IMR-90 (cell line): Measurements from ENCODE around the gene SVIL. TPM values are rescaled to one million over a fixed set of nuclear protein-coding genes. Genes with fewer than 3 reads are reported as not detected.

ENCODE experiments used
- ATAC-seq: fragments of 200-7000 bp; cut with Tn5 transposase; 2 replicates; pipeline ENCODE4 v1.9.1; 2020; ENCODE audit warnings: low read depth, mild to moderate bottlenecking, moderate library complexity
- BruUV-seq: library from RNA; stranded (reverse); fragments of 400-500 nt; replicated peaks from 2 replicates; lab custom pipeline; 2021; lab: Mats Ljungman, UMichigan
- CTCF ChIA-PET: fragments of 300-600 bp; formaldehyde crosslinking; extraction: SDS; loops from one replicate; lab custom pipeline; 2021; ENCODE audit warnings: antibody characterized with exemption; lab: Yijun Ruan, JAX
- POLR2A ChIA-PET: fragments of 300-600 bp; sonication (Branson Sonifier 250); formaldehyde crosslinking; loops from one replicate; lab custom pipeline; 2022; ENCODE audit warnings: antibody characterized with exemption; ENCODE audit not compliant: unreplicated experiment; lab: Charles Lee
- DNase-seq: peaks from one replicate; pipeline ENCODE4 v3.0.0; 2013
- H2AFZ ChIP-seq: replicated peaks from 2 replicates; pipeline ENCODE3; 2013; ENCODE audit warnings: low read length, mild to moderate bottlenecking; ENCODE audit not compliant: poor library complexity
- H2AK5ac ChIP-seq: 2 replicates; pipeline ENCODE4 v1.6.1; 2013; ENCODE audit warnings: low read depth, low read length, inconsistent platforms
- H2AK9ac ChIP-seq: replicated peaks from 2 replicates; pipeline ENCODE3; 2013; ENCODE audit warnings: mild to moderate bottlenecking, low read depth, low read length, moderate library complexity; ENCODE audit not compliant: poor library complexity
- H2BK120ac ChIP-seq: 2 replicates; pipeline ENCODE4 v1.6.1; 2013; ENCODE audit warnings: low read depth, low read length, inconsistent platforms
- H2BK15ac ChIP-seq: 3 replicates; pipeline ENCODE4 v1.6.1; 2013; ENCODE audit warnings: low read depth, low read length, inconsistent platforms
- H2BK20ac ChIP-seq: 2 replicates; pipeline ENCODE4 v1.6.1; 2013; ENCODE audit warnings: low read depth, mild to moderate bottlenecking, inconsistent platforms, low read length, moderate library complexity
- H2BK5ac ChIP-seq: 2 replicates; pipeline ENCODE4 v1.6.1; 2013; ENCODE audit warnings: mild to moderate bottlenecking, low read depth, low read length, inconsistent platforms; ENCODE audit not compliant: poor library complexity, severe bottlenecking
- H3K14ac ChIP-seq: replicated peaks from 2 replicates; pipeline ENCODE4 v1.6.1; 2013; ENCODE audit warnings: low read depth, low read length, inconsistent platforms
- H3K18ac ChIP-seq: 2 replicates; pipeline ENCODE4 v1.6.1; 2013; ENCODE audit warnings: low read depth, low read length, control low read depth
- H3K23ac ChIP-seq: 2 replicates; pipeline ENCODE4 v1.6.1; 2013; ENCODE audit warnings: low read depth, low read length, inconsistent platforms
- H3K27ac ChIP-seq: 2 replicates; pipeline ENCODE4 v1.5.1; 2013; ENCODE audit warnings: mild to moderate bottlenecking, control low read depth, low read length; ENCODE audit not compliant: insufficient read depth
- H3K27me3 ChIP-seq: 2 replicates; pipeline ENCODE4 v1.6.1; 2013; ENCODE audit warnings: low read length; ENCODE audit not compliant: control insufficient read depth, insufficient read depth
- H3K36me3 ChIP-seq: 2 replicates; pipeline ENCODE4 v1.6.1; 2013; ENCODE audit warnings: low read length, mixed read lengths; ENCODE audit not compliant: control insufficient read depth, insufficient read depth
- H3K4ac ChIP-seq: 2 replicates; pipeline ENCODE4 v1.6.1; 2013; ENCODE audit warnings: low read depth, low read length, inconsistent platforms
- H3K4me1 ChIP-seq: 2 replicates; pipeline ENCODE4 v1.6.1; 2013; ENCODE audit warnings: low read length, mixed read lengths; ENCODE audit not compliant: control insufficient read depth, insufficient read depth
- H3K4me2 ChIP-seq: 2 replicates; pipeline ENCODE4 v1.6.1; 2013; ENCODE audit warnings: low read depth, mild to moderate bottlenecking, control low read depth, low read length, moderate library complexity
- H3K4me3 ChIP-seq: 2 replicates; pipeline ENCODE4 v1.5.1; 2013; ENCODE audit warnings: low read depth, mild to moderate bottlenecking, control low read depth, low read length, moderate library complexity; ENCODE audit not compliant: insufficient read depth
- H3K56ac ChIP-seq: 2 replicates; pipeline ENCODE4 v1.6.1; 2013; ENCODE audit warnings: low read length, inconsistent platforms; ENCODE audit not compliant: insufficient read depth; ENCODE audit errors: extremely low read depth
- H3K79me1 ChIP-seq, 2 experiments: 2 replicates each; pipeline ENCODE4 v1.6.1; 2013; ENCODE audit warnings: low read length in 2 of 2, inconsistent platforms in 1 of 2, low read depth in 1 of 2
- H3K9ac ChIP-seq: 2 replicates; pipeline ENCODE4 v1.6.1; 2013; ENCODE audit warnings: low read depth, low read length, control low read depth
- H3K9me1 ChIP-seq: 2 replicates; pipeline ENCODE4 v1.6.1; 2013; ENCODE audit warnings: low read length, inconsistent platforms; ENCODE audit not compliant: insufficient read depth
- H3K9me3 ChIP-seq: 2 replicates; pipeline ENCODE4 v1.6.1; 2013; ENCODE audit warnings: low read length; ENCODE audit not compliant: control insufficient read depth, insufficient read depth
- H4K20me1 ChIP-seq: 2 replicates; pipeline ENCODE4 v1.6.1; 2013; ENCODE audit warnings: low read length, inconsistent platforms; ENCODE audit not compliant: insufficient read depth
- H4K5ac ChIP-seq: 2 replicates; pipeline ENCODE4 v1.6.1; 2013; ENCODE audit warnings: mild to moderate bottlenecking, low read depth, low read length, control low read depth
- H4K8ac ChIP-seq, 2 experiments: 2 replicates each; pipeline ENCODE4 v1.6.1; 2013; ENCODE audit warnings: low read depth in 2 of 2, low read length in 2 of 2, control low read depth in 1 of 2, inconsistent platforms in 1 of 2
- H4K91ac ChIP-seq: 2 replicates; pipeline ENCODE4 v1.6.1; 2013; ENCODE audit warnings: low read depth, low read length, inconsistent platforms; ENCODE audit not compliant: insufficient read depth
- BHLHE40 ChIP-seq: fragments of 150-350 bp; IDR thresholded peaks from 2 replicates; pipeline ENCODE4 v1.6.1; 2016; ENCODE audit warnings: mild to moderate bottlenecking, low read depth, low read length
- CHD1 ChIP-seq: IDR thresholded peaks from 2 replicates; pipeline ENCODE4 v1.6.1; 2012; ENCODE audit warnings: low read depth, low read length, improper control_type of control experiment
- FOS ChIP-seq: fragments of 150-350 bp; IDR thresholded peaks from 2 replicates; pipeline ENCODE4 v1.6.1; 2016; ENCODE audit warnings: low read depth, low read length
- MAFK ChIP-seq: IDR thresholded peaks from 2 replicates; pipeline ENCODE4 v1.6.1; 2012; ENCODE audit warnings: low read depth, low read length, improper control_type of control experiment
- MAZ ChIP-seq: IDR thresholded peaks from 2 replicates; pipeline ENCODE4 v1.6.1; 2012; ENCODE audit warnings: low read depth, mild to moderate bottlenecking, low read length, improper control_type of control experiment, moderate library complexity, borderline replicate concordance
- MXI1 ChIP-seq: IDR thresholded peaks from 2 replicates; pipeline ENCODE4 v1.6.1; 2012; ENCODE audit warnings: low read depth, mild to moderate bottlenecking, low read length, moderate library complexity, borderline replicate concordance
- NFE2L2 ChIP-seq: fragments of 150-350 bp; IDR thresholded peaks from 2 replicates; pipeline ENCODE4 v1.6.1; 2016; ENCODE audit warnings: low read depth, mild to moderate bottlenecking, low read length
- POLR2A ChIP-seq: IDR thresholded peaks from 2 replicates; pipeline ENCODE4 v1.6.1; 2012; ENCODE audit warnings: mild to moderate bottlenecking, low read depth, low read length
- RAD21 ChIP-seq: IDR thresholded peaks from 2 replicates; pipeline ENCODE4 v1.6.1; 2012; ENCODE audit warnings: low read length, improper control_type of control experiment
- RCOR1 ChIP-seq: IDR thresholded peaks from 2 replicates; pipeline ENCODE4 v1.6.1; 2012; ENCODE audit warnings: mild to moderate bottlenecking, low read length, improper control_type of control experiment; ENCODE audit not compliant: insufficient replicate concordance
- RFX5 ChIP-seq: IDR thresholded peaks from 2 replicates; pipeline ENCODE4 v1.8.0; 2012; ENCODE audit warnings: low read depth, mild to moderate bottlenecking, low read length, moderate library complexity
- SMC3 ChIP-seq: fragments of 150-350 bp; IDR thresholded peaks from 2 replicates; pipeline ENCODE4 v1.6.1; 2016; ENCODE audit warnings: low read depth, mild to moderate bottlenecking, antibody characterized with exemption, low read length, moderate library complexity
- WGBS, 2 experiments: methylation state at CpG; one replicate each; pipeline versions ENCODE4 v1.1.5 to v1.1.7; 2013; ENCODE audit warnings: missing lambda C conversion rate in 2 of 2; ENCODE audit not compliant: insufficient read length in 1 of 2; ENCODE audit errors: extremely low coverage in 2 of 2; 5-methylcytosine and 5-hydroxymethylcytosine counted together
- dilution Hi-C: fragments of 300-500 bp; cut with HindIII; formaldehyde crosslinking; loops from one replicate; pipeline ENCODE4 v1.14.3; 2018; ENCODE audit warnings: low sequenced_read_pairs; ENCODE audit not compliant: unreplicated experiment
- in situ Hi-C: fragments of 300-500 bp; cut with MboI; formaldehyde crosslinking; loops from 3 replicates; pipeline ENCODE4 v1.14.3; 2019; ENCODE audit warnings: low sequenced_read_pairs, inconsistent platforms, mixed read lengths
- intact Hi-C: fragments of 100-400 bp; cut with micrococcal nuclease; formaldehyde crosslinking; loops from 2 replicates; pipeline ENCODE4 v1.10.0; 2022
- polyA plus RNA-seq, 3 experiments: library from polyadenylated mRNA; depleted of rRNA; stranded (reverse); fragments of >200 nt; gene quantifications; 2 replicates each; pipeline ENCODE4 v1.2.3, GENCODE V29; 2012; ENCODE audit warnings: low replicate concordance in 1 of 3
- total RNA-seq: library from RNA; depleted of rRNA; stranded (reverse); fragments of >200 nt; gene quantifications from 2 replicates; pipeline ENCODE4 v1.2.3, GENCODE V29; 2012
- TF ChIP-seq, protein P1 (sequence below): conservative IDR thresholded peaks from 2 replicates; pipeline ENCODE4 v1.5.1; 2012; ENCODE audit warnings: mild to moderate bottlenecking, low read depth, low read length, improper control_type of control experiment
- TF ChIP-seq, protein P2 (sequence below): fragments of 150-350 bp; IDR thresholded peaks from 2 replicates; pipeline ENCODE4 v1.6.1; 2017; ENCODE audit warnings: mild to moderate bottlenecking, antibody characterized with exemption, low read length, low read depth
- TF ChIP-seq, protein P3 (sequence below): fragments of 150-350 bp; IDR thresholded peaks from 2 replicates; pipeline ENCODE4 v1.6.1; 2016; ENCODE audit warnings: low read depth, mild to moderate bottlenecking, low read length, moderate library complexity, borderline replicate concordance

The SVIL gene
- total and polyA plus RNA-seq, 2 of the 4 experiments (the other 2 are of a cell fraction) = 11.5 to 11.6 TPM

DNA sequence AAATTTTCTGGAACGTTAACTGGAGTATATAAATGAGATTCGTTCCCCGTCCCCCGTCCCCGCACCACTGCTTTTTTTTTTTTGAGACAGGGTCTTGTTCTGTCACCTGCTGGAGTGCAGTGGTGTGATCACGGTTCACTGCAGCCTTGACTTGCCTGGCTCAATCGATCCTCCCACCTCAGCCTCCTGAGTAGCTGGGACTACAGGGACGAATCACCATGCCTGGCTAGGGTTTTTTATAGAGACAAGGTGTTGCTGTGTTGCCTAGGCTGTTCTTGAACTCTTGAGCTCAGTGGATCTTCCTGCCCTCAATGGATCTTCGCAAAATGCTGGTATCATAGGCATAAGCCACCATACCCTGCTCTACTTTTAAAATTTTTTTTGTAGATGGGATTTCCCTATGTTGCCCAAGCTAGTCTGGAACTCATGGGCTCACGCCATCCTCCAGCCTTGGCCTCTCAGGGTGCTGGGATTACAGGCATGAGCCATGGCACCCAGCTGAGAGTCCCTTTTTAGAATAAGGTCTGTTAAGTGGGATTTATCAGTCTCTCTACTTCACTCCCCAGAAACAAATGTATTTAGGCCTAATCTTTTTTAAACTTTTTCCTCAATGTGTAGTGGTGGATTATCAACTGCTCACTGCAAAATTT, 223.0 kb downstream of the SVIL start:
- dilution Hi-C loops = no loop called here
- WGBS, 2 experiments = no CpG with 5 or more reads among the region's 10 CpGs
- TF ChIP-seq POLR2A (no peak), SMC3 (no peak), MAFK (no peak), MXI1 (no peak), RAD21 (no peak), RCOR1 (no peak), BHLHE40 (no peak), NFE2L2 (no peak), RFX5 (no peak), MAZ (no peak), FOS (no peak), CHD1 (no peak)
- TF ChIP-seq, protein P1, sequence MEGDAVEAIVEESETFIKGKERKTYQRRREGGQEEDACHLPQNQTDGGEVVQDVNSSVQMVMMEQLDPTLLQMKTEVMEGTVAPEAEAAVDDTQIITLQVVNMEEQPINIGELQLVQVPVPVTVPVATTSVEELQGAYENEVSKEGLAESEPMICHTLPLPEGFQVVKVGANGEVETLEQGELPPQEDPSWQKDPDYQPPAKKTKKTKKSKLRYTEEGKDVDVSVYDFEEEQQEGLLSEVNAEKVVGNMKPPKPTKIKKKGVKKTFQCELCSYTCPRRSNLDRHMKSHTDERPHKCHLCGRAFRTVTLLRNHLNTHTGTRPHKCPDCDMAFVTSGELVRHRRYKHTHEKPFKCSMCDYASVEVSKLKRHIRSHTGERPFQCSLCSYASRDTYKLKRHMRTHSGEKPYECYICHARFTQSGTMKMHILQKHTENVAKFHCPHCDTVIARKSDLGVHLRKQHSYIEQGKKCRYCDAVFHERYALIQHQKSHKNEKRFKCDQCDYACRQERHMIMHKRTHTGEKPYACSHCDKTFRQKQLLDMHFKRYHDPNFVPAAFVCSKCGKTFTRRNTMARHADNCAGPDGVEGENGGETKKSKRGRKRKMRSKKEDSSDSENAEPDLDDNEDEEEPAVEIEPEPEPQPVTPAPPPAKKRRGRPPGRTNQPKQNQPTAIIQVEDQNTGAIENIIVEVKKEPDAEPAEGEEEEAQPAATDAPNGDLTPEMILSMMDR = no peak
- TF ChIP-seq, protein P2, sequence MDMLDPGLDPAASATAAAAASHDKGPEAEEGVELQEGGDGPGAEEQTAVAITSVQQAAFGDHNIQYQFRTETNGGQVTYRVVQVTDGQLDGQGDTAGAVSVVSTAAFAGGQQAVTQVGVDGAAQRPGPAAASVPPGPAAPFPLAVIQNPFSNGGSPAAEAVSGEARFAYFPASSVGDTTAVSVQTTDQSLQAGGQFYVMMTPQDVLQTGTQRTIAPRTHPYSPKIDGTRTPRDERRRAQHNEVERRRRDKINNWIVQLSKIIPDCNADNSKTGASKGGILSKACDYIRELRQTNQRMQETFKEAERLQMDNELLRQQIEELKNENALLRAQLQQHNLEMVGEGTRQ = no peak
- TF ChIP-seq, protein P3, sequence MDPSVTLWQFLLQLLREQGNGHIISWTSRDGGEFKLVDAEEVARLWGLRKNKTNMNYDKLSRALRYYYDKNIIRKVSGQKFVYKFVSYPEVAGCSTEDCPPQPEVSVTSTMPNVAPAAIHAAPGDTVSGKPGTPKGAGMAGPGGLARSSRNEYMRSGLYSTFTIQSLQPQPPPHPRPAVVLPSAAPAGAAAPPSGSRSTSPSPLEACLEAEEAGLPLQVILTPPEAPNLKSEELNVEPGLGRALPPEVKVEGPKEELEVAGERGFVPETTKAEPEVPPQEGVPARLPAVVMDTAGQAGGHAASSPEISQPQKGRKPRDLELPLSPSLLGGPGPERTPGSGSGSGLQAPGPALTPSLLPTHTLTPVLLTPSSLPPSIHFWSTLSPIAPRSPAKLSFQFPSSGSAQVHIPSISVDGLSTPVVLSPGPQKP = no peak

More for the DNA sequence above, 223.0 kb downstream of the SVIL start:
- peaks cover 3% of the 10 kb centered on the region; the same call in 1 of the 2 replicates for H3K36me3 ChIP-seq
- H3K79me1 ChIP-seq = peaks cover 11 to 53% of the 10 kb centered on the region in 2 experiments
- CTCF ChIA-PET = interaction anchor here (0.9 to 2.2 kb wide), 2 partner anchors 19 to 20 kb away, joined by 3 to 8 read pairs; no protein-coding TSS in a partner anchor
- H3K23ac ChIP-seq = 0 out of 2 replicates have a peak overlapping the region, but pooled peaks have one; percentile 14
- in situ Hi-C loops (no loop called here), intact Hi-C loops (no loop called here)
- DNase-seq (no peak), ATAC-seq (no peak)
- no peak overlapping the region for H3K56ac ChIP-seq
- H3K27ac ChIP-seq = no peak overlapping the region
- POLR2A ChIA-PET = no interaction called here
- peaks cover 5% of the 10 kb centered on the region; the same call in 1 of the 2 replicates for H3K4me1 ChIP-seq
- H2AK9ac ChIP-seq = no peak overlapping the region
- H2BK20ac ChIP-seq = no peak overlapping the region
- no TSS peak for BruUV-seq
- H2AFZ ChIP-seq = no peak overlapping the region
- H2BK15ac ChIP-seq = no peak overlapping the region
- H4K91ac ChIP-seq = no peak overlapping the region
- H3K18ac ChIP-seq = no peak overlapping the region
- H3K4me3 ChIP-seq = no peak overlapping the region
- H2BK5ac ChIP-seq = no peak overlapping the region
- no peak overlapping the region; the same call in 1 of the 2 replicates for H3K14ac ChIP-seq
- peaks cover 13% of the 10 kb centered on the region for H3K9me1 ChIP-seq
- H3K9me3 ChIP-seq = no peaks in the 10 kb centered on the region; the same call in 1 of the 2 replicates
- no peaks in the 10 kb centered on the region for H3K27me3 ChIP-seq
- no peak overlapping the region for H4K8ac ChIP-seq
- no peak overlapping the region for H2BK120ac ChIP-seq
- H2AK5ac ChIP-seq = no peak overlapping the region
- H3K4ac ChIP-seq = no peak overlapping the region
- H4K20me1 ChIP-seq = peaks cover 43% of the 10 kb centered on the region
- no peak overlapping the region for H3K9ac ChIP-seq
- H3K4me2 ChIP-seq = peak overlapping the region; percentile 11; the same call in 1 of the 2 replicates
- H4K5ac ChIP-seq = no peak overlapping the region
